AG09309 (cell line): Measurements from ENCODE around the gene THBS2.
"Not testable (repeated sequence)": the region's sequence is repeated elsewhere in the genome, so short reads cannot be mapped to it uniquely, and the experiment has no call there.

Experiments
- DNase-seq: peaks from one replicate; pipeline ENCODE4 v3.0.0-alpha.2; 2010; ENCODE audit warnings: low read depth
- H3K4me3 ChIP-seq: 2 replicates; pipeline ENCODE4 v1.5.1; 2011; ENCODE audit warnings: mild to moderate bottlenecking, low read depth, low read length, moderate library complexity; ENCODE audit not compliant: control insufficient read depth
- CTCF ChIP-seq: IDR thresholded peaks from 2 replicates; pipeline ENCODE4 v1.5.1; 2011; ENCODE audit warnings: mild to moderate bottlenecking, low read depth, low read length, inconsistent platforms; ENCODE audit not compliant: insufficient read depth, control insufficient read depth; ENCODE audit errors: missing control alignments

Gene THBS2

DNA sequence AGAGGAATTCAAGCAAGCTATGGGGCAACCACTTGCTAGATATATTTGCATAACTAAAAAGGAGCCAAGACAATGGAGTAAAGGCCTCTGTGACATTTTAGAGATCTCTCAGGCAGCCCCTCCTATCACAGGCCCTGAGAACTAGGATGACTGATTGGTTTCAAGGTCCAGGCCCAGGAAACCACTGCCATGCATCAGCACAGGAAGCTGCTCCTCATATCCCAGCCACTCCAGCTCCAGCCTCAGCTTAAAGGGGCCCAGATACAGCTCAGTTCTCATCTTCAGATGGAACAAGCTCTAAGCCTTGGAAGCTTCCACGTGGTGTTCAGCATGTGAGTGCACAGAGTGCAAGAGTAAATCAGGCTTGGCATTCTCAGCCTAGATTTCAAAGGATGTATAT, 21.1 kb upstream of the THBS2 start:
- no peak overlapping the region for H3K4me3 ChIP-seq
- no peak for TF ChIP-seq CTCF
- DNase-seq, result no peak

DNA sequence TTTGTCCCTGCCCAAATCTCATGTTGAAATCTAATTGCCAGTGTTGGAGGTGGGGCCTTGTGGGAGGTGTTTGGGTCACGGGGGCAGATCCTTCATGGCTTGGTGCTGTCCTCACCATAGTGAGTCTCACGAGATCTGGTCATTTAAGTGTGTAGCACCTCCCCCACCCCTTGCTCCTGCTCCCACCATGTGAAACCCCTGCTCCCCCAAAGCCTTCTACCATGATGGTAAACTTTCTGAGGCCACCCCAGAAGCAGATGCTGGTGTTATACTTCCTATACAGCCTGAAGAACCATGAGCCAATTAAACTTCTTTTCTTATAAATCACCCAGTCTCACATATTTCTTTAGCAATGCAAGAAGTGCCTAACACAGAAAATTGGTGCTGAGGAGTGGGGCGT, 19.9 kb upstream of the THBS2 start:
- no peak overlapping the region for H3K4me3 ChIP-seq
- DNase-seq, result no peak
- no peak for TF ChIP-seq CTCF

DNA sequence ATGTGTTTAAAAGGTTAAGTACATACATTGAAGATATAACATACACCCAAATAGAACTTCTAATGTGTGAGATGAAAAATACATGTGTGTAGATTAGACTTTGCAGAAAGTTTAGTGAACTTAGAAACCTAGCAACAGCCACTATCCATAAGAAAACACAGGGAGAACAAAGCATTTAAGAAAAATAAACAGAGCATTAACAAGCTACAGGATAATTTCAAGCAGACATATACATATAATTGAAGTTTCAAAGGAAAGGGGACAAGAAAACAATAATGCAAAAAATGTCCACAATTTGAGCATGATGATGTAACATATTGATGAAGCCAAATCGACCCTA, 18.2 kb upstream of the THBS2 start:
- DNase-seq, result no peak
- no peak overlapping the region for H3K4me3 ChIP-seq
- TF ChIP-seq CTCF, result no peak

DNA sequence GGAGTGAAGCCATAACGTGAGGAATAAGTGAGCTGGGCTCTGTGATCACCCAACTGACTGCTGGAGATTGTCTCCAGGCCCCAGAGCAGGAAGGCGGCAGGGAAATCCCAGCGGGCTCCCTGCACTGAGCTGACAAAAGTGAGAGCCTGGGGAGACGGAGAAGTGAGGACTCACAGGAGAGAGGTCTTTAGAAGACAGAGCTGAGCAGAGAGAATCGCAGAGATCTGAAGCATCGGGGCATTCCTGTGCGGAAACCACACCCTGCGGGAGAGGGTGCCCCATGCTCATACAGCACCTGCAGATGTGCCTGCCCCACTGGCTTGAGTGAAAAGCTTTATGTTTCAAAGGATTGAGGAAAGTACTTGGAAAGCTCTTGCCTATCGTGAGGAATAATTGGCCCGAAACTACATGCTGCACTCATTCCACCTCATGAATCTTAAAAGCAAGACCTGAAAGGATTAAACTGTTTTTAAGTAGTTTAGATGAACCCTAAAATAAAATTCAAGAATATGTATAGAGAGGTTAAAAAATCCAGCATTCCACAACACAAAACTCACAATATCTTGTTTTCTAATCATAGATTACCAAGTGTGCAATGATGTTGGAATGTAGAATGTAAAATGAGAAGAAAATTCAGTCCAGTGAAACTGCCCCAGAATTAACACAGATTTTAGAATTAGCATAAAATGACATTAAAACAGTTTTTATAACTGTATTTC, 17.7 kb upstream of the THBS2 start:
- H3K4me3 ChIP-seq, result no peak overlapping the region
- TF ChIP-seq CTCF, result no peak
- no peak for DNase-seq

- not testable (repeated sequence) for DNase-seq, H3K4me3 ChIP-seq
Measured at GRCh38 chr6:169270077-169270380, 16.4 kb upstream of the THBS2 start.

DNA sequence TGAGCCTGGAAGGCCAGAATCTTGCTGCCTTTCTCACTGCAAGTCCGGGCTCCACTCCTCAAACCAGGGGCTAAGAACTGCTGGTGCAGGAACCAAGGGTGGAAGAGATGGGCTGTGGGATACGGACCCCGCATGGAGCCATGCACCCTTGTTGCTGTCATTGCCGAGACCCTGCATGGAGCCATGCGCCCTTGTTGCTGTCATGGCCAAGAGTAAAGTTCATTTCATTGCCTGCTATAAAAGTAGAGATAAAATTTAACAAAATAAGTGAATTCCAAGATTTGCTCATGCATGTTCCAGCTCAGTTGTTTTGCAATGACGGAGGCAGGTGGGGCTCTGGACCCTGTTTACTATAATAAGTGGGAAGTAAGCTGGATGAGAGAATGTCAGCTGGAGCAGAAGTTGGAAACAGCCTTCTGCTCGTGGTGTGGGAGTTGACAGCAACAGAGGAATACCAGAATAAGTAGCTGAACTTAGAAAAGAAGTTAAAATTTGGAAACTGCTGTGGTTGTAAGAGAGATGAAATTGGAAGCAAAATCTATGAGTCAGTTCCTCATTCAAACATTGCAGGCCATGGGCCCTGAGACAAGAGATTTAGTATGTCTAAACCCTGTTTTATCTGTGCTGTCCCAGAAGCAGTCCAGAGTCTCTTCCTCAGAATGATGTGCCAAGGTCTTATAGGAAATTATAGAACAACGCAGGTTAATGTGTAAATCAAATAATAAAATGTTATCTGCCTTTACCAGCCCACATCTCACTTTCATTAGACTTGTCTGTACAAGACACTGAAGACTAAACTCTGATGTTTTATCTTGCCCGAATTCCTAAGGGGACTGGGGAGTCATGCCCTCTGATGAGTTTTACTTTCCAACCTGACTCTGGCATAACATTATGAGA, 15.8 kb upstream of the THBS2 start:
- H3K4me3 ChIP-seq, result no peak overlapping the region
- no peak for DNase-seq
- TF ChIP-seq CTCF, result no peak

DNA sequence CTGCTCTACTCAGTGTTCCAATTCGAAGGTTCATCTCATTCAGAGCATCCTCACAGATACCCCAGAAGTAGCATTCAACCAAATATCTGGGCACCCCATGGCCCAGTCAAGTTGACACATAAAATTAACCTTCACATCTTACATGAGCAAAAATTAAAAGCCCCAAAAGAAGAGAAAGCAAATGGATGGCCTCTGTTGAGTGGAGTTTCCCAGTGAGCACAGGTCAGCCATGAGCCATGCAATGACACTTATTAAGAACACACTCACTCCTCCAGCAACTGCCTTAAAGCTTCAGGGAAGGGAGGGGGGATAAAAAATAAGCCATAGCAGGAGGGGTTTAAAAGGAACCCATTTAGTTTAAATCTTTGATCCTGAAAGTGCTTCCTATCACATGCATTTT, 14.6 kb upstream of the THBS2 start:
- TF ChIP-seq CTCF, result no peak
- no peak for DNase-seq
- H3K4me3 ChIP-seq, result no peak overlapping the region
